ENCODE data around the gene PFKFB2.

PFKFB2 gene

GRCh38 chr1:207052911-207053769, at the start of gene PFKFB2:
Gene PFKFB2, plus strand, starts transcription at chr1:207053275. Its CDS starts 1,443 bp downstream, at chr1:207054718.
- peak; percentile 93 for DNase-seq

- no peak for DNase-seq
Measured at GRCh38 chr1:207004931-207005830, 47.9 kb upstream of the PFKFB2 start.

GRCh38 chr1:207006083-207006482, 47.0 kb upstream of the PFKFB2 start:
- DNase-seq, result no peak

- DNase-seq, result no peak
Measured at GRCh38 chr1:207006914-207007313, 46.2 kb upstream of the PFKFB2 start.

GRCh38 chr1:207007352-207008033, 45.6 kb upstream of the PFKFB2 start:
- no peak for DNase-seq

GRCh38 chr1:207009182-207009850, 43.8 kb upstream of the PFKFB2 start:
- no peak for DNase-seq

- DNase-seq, result no peak
Measured at GRCh38 chr1:207009945-207010344, 43.1 kb upstream of the PFKFB2 start.

GRCh38 chr1:207010726-207011125, 42.3 kb upstream of the PFKFB2 start:
- no peak for DNase-seq

- no peak for DNase-seq
Measured at GRCh38 chr1:207013321-207014085, 39.6 kb upstream of the PFKFB2 start.

- DNase-seq, result no peak
Measured at GRCh38 chr1:207014728-207015127, 38.3 kb upstream of the PFKFB2 start.

GRCh38 chr1:207015791-207016190, 37.3 kb upstream of the PFKFB2 start:
- DNase-seq, result no peak

- no peak for DNase-seq
Measured at GRCh38 chr1:207017615-207018559, 35.2 kb upstream of the PFKFB2 start.

GRCh38 chr1:207018707-207019106, 34.4 kb upstream of the PFKFB2 start:
- no peak for DNase-seq

GRCh38 chr1:207019161-207019560, 33.9 kb upstream of the PFKFB2 start:
- no peak for DNase-seq

GRCh38 chr1:207019661-207020060, 33.4 kb upstream of the PFKFB2 start:
- DNase-seq, result no peak

- DNase-seq, result no peak
Measured at GRCh38 chr1:207020065-207020708, 32.9 kb upstream of the PFKFB2 start.

GRCh38 chr1:207020709-207021107, 32.4 kb upstream of the PFKFB2 start:
- no peak for DNase-seq

GRCh38 chr1:207021139-207021861, 31.8 kb upstream of the PFKFB2 start:
- no peak for DNase-seq

GRCh38 chr1:207021876-207022596, 31.0 kb upstream of the PFKFB2 start:
- DNase-seq, result no peak

Measured in stimulated activated CD4-positive, alpha-beta T cell treated with anti-CD3 and anti-CD28 coated beads, Interleukin-1b, Interleukin-23, amount 100 ng/mL, for 48 hours (primary cell).